Neural cell (in vitro differentiated cells): Measurements from ENCODE around the gene GDPD4. TPM values are rescaled to one million over a fixed set of nuclear protein-coding genes. Genes with fewer than 3 reads are reported as not detected.

Source experiments
- H2AFZ ChIP-seq: fragments of 200-600, 300-800 bp; sonication (generic), shearing (Covaris generic); 2 replicates; pipeline ENCODE4 v1.6.0; 2014; ENCODE audit warnings: low read depth, mild to moderate bottlenecking, antibody characterized with exemption, low read length, moderate library complexity
- H3F3A ChIP-seq: fragments of 200-600 bp; shearing (Covaris generic); 2 replicates; pipeline ENCODE4 v1.6.1; 2016; ENCODE audit warnings: mild to moderate bottlenecking, moderate library complexity, mixed read lengths, antibody characterized with exemption, low read length; ENCODE audit not compliant: insufficient read depth, poor library complexity, severe bottlenecking
- H3K27ac ChIP-seq: fragments of 200-600, 300-800 bp; sonication (generic), shearing (Covaris generic); 2 replicates; pipeline ENCODE4 v1.5.1; 2014; ENCODE audit warnings: mild to moderate bottlenecking, low read length, moderate library complexity
- H3K27me3 ChIP-seq: fragments of 300-800, 200-600 bp; sonication (generic), shearing (Covaris generic); 2 replicates; pipeline ENCODE4 v1.6.0; 2014; ENCODE audit warnings: mild to moderate bottlenecking, low read depth, low read length, moderate library complexity; ENCODE audit not compliant: insufficient read depth
- H3K36me3 ChIP-seq: fragments of 300-800, 200-600 bp; sonication (generic), shearing (Covaris generic); 2 replicates; pipeline ENCODE4 v1.5.1; 2014; ENCODE audit warnings: mild to moderate bottlenecking, antibody characterized with exemption, low read length, moderate library complexity; ENCODE audit not compliant: insufficient read depth
- H3K4me2 ChIP-seq: fragments of 300-800, 200-600 bp; sonication (generic), shearing (Covaris generic); 2 replicates; pipeline ENCODE4 v1.6.0; 2014; ENCODE audit warnings: mild to moderate bottlenecking, low read length
- H3K4me3 ChIP-seq: fragments of 300-800, 200-600 bp; sonication (generic), shearing (Covaris generic); 2 replicates; pipeline ENCODE4 v1.5.1; 2014; ENCODE audit warnings: mild to moderate bottlenecking, low read length, moderate library complexity
- H3K79me2 ChIP-seq: fragments of 200-600 bp; shearing (Covaris generic); replicated peaks from 2 replicates; pipeline ENCODE4 v1.6.0; 2014; ENCODE audit warnings: mild to moderate bottlenecking, low read length, moderate library complexity; ENCODE audit not compliant: insufficient read depth
- H3K9ac ChIP-seq: fragments of 300-800, 200-600 bp; sonication (generic), shearing (Covaris generic); 2 replicates; pipeline ENCODE4 v1.6.1; 2016; ENCODE audit warnings: mild to moderate bottlenecking, low read length, mixed read lengths
- H3K9me2 ChIP-seq: fragments of 200-600 bp; shearing (Covaris generic); 2 replicates; pipeline ENCODE4 v1.6.1; 2016; ENCODE audit warnings: mild to moderate bottlenecking, low read length, mixed read lengths; ENCODE audit not compliant: insufficient read depth
- H3K9me3 ChIP-seq: fragments of 200-600, 300-800 bp; sonication (generic), shearing (Covaris generic); 2 replicates; pipeline ENCODE4 v1.6.1; 2016; ENCODE audit warnings: mild to moderate bottlenecking, mixed run types, low read length, moderate library complexity, mixed read lengths
- H4K20me1 ChIP-seq: fragments of 200-600 bp; shearing (Covaris generic); 2 replicates; pipeline ENCODE4 v1.6.1; 2016; ENCODE audit warnings: mild to moderate bottlenecking, mixed run types; ENCODE audit not compliant: insufficient read depth
- CTCF ChIP-seq: fragments of 450-650 bp; IDR thresholded peaks from 2 replicates; pipeline ENCODE4 v1.5.1; 2014; ENCODE audit warnings: antibody characterized with exemption, mild to moderate bottlenecking, moderate library complexity; ENCODE audit not compliant: poor library complexity, severe bottlenecking
- EP300 ChIP-seq: fragments of 450-650 bp; conservative IDR thresholded peaks from 2 replicates; pipeline ENCODE4 v1.6.1; 2014; ENCODE audit warnings: antibody characterized with exemption, mild to moderate bottlenecking, moderate library complexity; ENCODE audit not compliant: poor library complexity, severe bottlenecking
- EZH2 ChIP-seq: fragments of 200-600, 300-800 bp; shearing (Covaris generic), sonication (generic); IDR thresholded peaks from 2 replicates; pipeline ENCODE4 v1.6.1; 2014; ENCODE audit warnings: antibody characterized with exemption, low read length, borderline replicate concordance, mild to moderate bottlenecking; ENCODE audit not compliant: insufficient read depth, poor library complexity, severe bottlenecking
- MXI1 ChIP-seq: fragments of 450-650 bp; conservative IDR thresholded peaks from 2 replicates; pipeline ENCODE4 v1.6.1; 2014; ENCODE audit warnings: antibody characterized with exemption, mild to moderate bottlenecking; ENCODE audit not compliant: poor library complexity, severe bottlenecking
- POLR2AphosphoS5 ChIP-seq: IDR thresholded peaks from 2 replicates; pipeline ENCODE4 v1.6.1; 2012
- RAD21 ChIP-seq: fragments of 450-650 bp; conservative IDR thresholded peaks from 2 replicates; pipeline ENCODE4 v1.6.1; 2014; ENCODE audit warnings: antibody characterized with exemption, mild to moderate bottlenecking, moderate library complexity
- REST ChIP-seq: IDR thresholded peaks from 2 replicates; pipeline ENCODE4 v1.6.1; 2012; ENCODE audit warnings: borderline replicate concordance
- TAF1 ChIP-seq: IDR thresholded peaks from 2 replicates; pipeline ENCODE4 v1.6.1; 2012; ENCODE audit warnings: low read depth
- polyA plus RNA-seq: library from polyadenylated mRNA; depleted of rRNA; stranded (reverse); fragments of >200 nt; gene quantifications from 2 replicates; pipeline ENCODE4 v1.2.3, GENCODE V29; 2014

GDPD4 gene
- polyA plus RNA-seq, 1 donor from 2014 or later, result not detected

GRCh38 chr11:77213029-77213579 lies 88.4 kb downstream of the GDPD4 start:
- no peak overlapping the region for H3K27ac ChIP-seq
- no peaks in the 10 kb centered on the region for H3K9me2 ChIP-seq
- H3K4me3 ChIP-seq, result no peak overlapping the region
- no peaks in the 10 kb centered on the region for H3K27me3 ChIP-seq
- no peaks in the 10 kb centered on the region for H3K36me3 ChIP-seq
- no peaks in the 10 kb centered on the region for H3F3A ChIP-seq
- H3K4me2 ChIP-seq, result no peak overlapping the region
- no peaks in the 10 kb centered on the region for H3K9me3 ChIP-seq
- no peaks in the 10 kb centered on the region for H4K20me1 ChIP-seq
- no peaks in the 10 kb centered on the region for H3K79me2 ChIP-seq
- no peak overlapping the region for H3K9ac ChIP-seq
- TF ChIP-seq CTCF (no peak), TAF1 (no peak), EP300 (no peak), RAD21 (no peak), EZH2 (no peak), REST (no peak)
- H2AFZ ChIP-seq, result no peak overlapping the region

DNA sequence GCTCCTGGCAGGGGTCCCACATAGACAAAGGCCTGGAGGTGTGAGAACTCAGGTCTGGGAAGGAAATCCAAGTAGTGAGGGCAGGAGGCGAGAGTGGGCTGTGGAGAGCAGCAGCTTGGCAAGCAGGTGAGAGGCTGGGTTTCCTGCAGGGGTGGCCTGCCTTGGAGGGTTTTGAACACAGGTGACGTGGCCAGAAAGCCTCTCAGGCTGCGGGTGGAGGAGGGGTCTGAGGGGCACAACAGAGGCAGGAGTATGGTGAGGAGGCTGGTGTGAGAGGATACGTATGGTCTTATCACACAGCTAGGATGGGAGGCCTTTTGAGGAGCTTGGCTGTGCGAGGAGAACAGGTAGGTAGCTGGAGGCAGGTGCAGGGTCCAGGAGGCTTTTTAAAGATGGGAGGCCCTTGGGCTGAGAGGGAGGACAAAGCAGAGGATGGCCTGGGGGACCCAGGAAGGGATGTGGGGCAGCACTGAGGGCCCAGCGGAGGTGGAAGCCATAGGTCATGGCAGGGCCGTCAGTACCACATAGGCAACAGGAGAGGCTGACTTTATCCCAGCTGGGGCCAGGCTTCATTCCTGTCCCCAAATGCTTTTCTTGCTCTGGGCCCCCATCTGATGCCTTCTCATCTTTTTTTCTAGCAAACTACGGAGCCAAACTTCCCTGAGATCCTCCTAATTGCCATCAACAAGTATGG lies 89.0 kb downstream of the GDPD4 start:
- H4K20me1 ChIP-seq, result no peaks in the 10 kb centered on the region
- H3K79me2 ChIP-seq, result no peaks in the 10 kb centered on the region
- H3K9me2 ChIP-seq, result no peaks in the 10 kb centered on the region
- TF ChIP-seq POLR2AphosphoS5 (no peak), MXI1 (no peak), TAF1 (no peak), EP300 (no peak)
- no peak overlapping the region for H3K4me2 ChIP-seq
- H3F3A ChIP-seq, result no peaks in the 10 kb centered on the region
- no peaks in the 10 kb centered on the region for H3K36me3 ChIP-seq
- H3K27me3 ChIP-seq, result no peaks in the 10 kb centered on the region
- no peaks in the 10 kb centered on the region for H3K9me3 ChIP-seq
- no peak overlapping the region for H3K9ac ChIP-seq
- no peak overlapping the region for H3K4me3 ChIP-seq
- no peak overlapping the region for H3K27ac ChIP-seq
- no peak overlapping the region for H2AFZ ChIP-seq
